HG03064 (cell line): ENCODE results near the gene MGAT5.

Experiments
- ATAC-seq: cut with Tn5 transposase; IDR thresholded peaks from one replicate; pipeline ENCODE4 v1.9.1; 2021; ENCODE audit warnings: low read depth; ENCODE audit not compliant: unreplicated experiment

MGAT5 gene

GRCh38 chr2:134331081-134331480 lies 77.2 kb downstream of the MGAT5 start:
- ATAC-seq, result no peak

DNA sequence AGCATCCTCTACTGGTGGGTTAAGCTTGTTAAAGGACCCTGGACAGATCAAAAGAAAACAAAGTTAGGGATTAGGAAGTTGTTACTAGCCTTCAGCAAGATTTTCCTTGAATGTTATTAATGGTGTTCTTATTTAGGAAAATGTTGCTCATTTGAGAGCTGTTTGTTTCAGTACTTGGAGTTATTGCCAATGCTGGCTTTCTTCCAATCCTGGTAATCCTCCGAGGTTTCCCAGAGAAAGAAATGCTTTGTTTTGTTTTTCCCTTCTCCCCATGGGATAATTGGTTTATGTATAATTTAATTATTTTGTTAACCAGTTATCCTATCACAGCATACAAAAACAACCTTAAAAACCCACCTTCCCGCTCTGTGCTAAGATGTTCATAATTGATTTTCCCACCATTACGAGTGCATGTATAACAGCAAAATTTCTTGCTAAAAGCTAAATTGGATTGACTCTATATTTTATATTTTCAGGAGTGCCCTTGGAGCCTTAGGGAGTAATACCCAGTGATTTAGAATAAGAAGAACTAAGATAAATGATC lies 79.8 kb downstream of the MGAT5 start:
- no peak for ATAC-seq

- ATAC-seq, result no peak
These were observed 80.9 kb downstream of the MGAT5 start for GRCh38 chr2:134334542-134335353.

GRCh38 chr2:134335601-134336000 lies 81.7 kb downstream of the MGAT5 start:
- ATAC-seq, result no peak

GRCh38 chr2:134336352-134336751 lies 82.5 kb downstream of the MGAT5 start:
- peak; percentile 98 for ATAC-seq

GRCh38 chr2:134336921-134337320 lies 83.0 kb downstream of the MGAT5 start:
- ATAC-seq, result no peak

- ATAC-seq, result no peak
These were observed 83.8 kb downstream of the MGAT5 start for GRCh38 chr2:134337631-134338030.

- no peak for ATAC-seq
These were observed 84.3 kb downstream of the MGAT5 start for GRCh38 chr2:134338208-134338607.

DNA sequence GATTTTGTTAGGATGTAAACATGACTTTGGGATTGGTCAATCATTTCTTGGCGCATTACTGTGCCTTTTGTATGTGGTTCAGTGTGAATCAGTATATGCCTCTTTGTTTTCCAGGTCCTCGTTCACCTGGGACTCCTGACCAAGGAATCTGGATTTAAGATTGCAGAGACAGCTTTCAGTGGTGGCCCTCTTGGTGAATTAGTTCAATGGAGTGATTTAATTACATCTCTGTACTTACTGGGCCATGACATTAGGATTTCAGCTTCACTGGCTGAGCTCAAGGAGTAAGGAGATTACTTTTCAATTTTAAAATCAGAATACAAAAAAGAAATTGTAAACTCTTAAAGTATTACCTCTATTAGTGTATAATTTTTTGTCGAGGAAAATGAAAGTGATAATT lies 87.6 kb downstream of the MGAT5 start:
- ATAC-seq, result no peak

DNA sequence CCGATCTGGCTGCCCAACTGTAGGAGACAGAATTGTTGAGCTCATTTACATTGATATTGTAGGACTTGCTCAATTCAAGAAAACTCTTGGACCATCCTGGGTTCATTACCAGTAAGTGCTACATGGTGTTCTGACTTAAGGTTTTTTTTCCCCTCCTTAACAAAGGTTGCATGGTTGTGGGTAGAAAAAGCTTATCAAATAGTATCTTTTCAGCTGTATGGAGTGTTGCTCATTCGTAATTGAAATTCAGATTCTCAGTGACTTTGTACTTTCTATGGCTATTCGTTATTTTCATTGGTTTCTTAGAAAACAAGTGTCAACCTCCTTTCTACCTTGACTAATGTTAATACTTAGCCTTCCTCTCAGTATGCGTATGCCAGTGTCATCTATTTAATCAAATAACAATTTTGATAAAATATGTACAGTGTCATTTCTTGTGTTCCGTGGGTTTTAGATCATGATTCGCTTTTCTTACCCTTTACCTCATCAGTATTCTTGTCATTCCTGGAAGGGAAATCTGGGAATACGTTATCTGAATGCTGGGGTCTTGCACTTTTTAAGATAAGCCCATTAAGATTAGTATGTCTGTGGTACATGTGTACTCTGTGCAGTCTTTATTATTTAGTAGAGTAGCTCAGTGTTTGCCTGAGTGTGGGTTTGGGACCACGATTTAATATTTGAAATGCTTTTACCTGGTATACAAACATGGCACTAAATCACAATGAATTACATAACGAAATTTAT lies 91.3 kb downstream of the MGAT5 start:
- no peak for ATAC-seq

- ATAC-seq, result no peak
These were observed 92.3 kb downstream of the MGAT5 start for GRCh38 chr2:134346141-134346540.

GRCh38 chr2:134347756-134348155 lies 93.9 kb downstream of the MGAT5 start:
- no peak for ATAC-seq

- no peak for ATAC-seq
These were observed 94.4 kb downstream of the MGAT5 start for GRCh38 chr2:134348239-134348638.

- no peak for ATAC-seq
These were observed 94.9 kb downstream of the MGAT5 start for GRCh38 chr2:134348760-134349159.

GRCh38 chr2:134351016-134351415 lies 97.1 kb downstream of the MGAT5 start:
- no peak for ATAC-seq

- ATAC-seq, result no peak
These were observed 98.0 kb downstream of the MGAT5 start for GRCh38 chr2:134351899-134352298.

- no peak for ATAC-seq
These were observed 99.0 kb downstream of the MGAT5 start for GRCh38 chr2:134352844-134353243.

GRCh38 chr2:134354611-134355010 lies 100.7 kb downstream of the MGAT5 start:
- no peak for ATAC-seq

- ATAC-seq, result no peak
These were observed 103.9 kb downstream of the MGAT5 start for GRCh38 chr2:134357814-134358213.

GRCh38 chr2:134359367-134360081 lies 105.7 kb downstream of the MGAT5 start:
- no peak for ATAC-seq
